Left lung (tissue), 10 donors: ENCODE measurements around the gene JPH3. TPM values are rescaled to one million over a fixed set of nuclear protein-coding genes. Genes with fewer than 3 reads are reported as not detected.

ENCODE experiments used
- ATAC-seq: fragments of 200-7000 bp; cut with Tn5 transposase; one replicate; pipeline ENCODE4 v1.9.1; 2020; ENCODE audit warnings: moderate library complexity
- DNase-seq, 4 donors: peaks; one replicate each; pipeline ENCODE4 v3.0.0-alpha.2; 2013 to 2020
- H3K27ac ChIP-seq, 2 donors: fragments of 200-600 bp; sonication (generic) in 1 of 2; one replicate each; pipeline versions ENCODE4 v1.5.0 to v1.8.0; 2020 to 2021
- H3K27me3 ChIP-seq, 2 donors: fragments of 200-600 bp; sonication (generic) in 1 of 2; one replicate each; pipeline versions ENCODE4 v1.5.0 to v1.8.0; 2020 to 2021
- H3K36me3 ChIP-seq, 2 donors: fragments of 200-600 bp; sonication (generic) in 1 of 2; one replicate each; pipeline versions ENCODE4 v1.5.0 to v1.8.0; 2020 to 2021
- H3K4me1 ChIP-seq, 2 donors: fragments of 200-600 bp; one replicate each; pipeline ENCODE4 v1.8.0; 2021
- H3K4me3 ChIP-seq, 2 donors: fragments of 200-600 bp; sonication (generic) in 1 of 2; one replicate each; pipeline versions ENCODE4 v1.5.0 to v1.8.0; 2020 to 2021; ENCODE audit warnings: mild to moderate bottlenecking in 1 of 2
- H3K9me3 ChIP-seq, 2 donors: fragments of 200-600 bp; sonication (generic) in 1 of 2; one replicate each; pipeline versions ENCODE4 v1.5.0 to v1.8.0; 2020 to 2021
- CTCF ChIP-seq, 2 donors: fragments of 200-600 bp; sonication (generic) in 1 of 2; IDR thresholded peaks; one replicate each; pipeline versions ENCODE4 v1.5.0 to v1.8.0; 2021; ENCODE audit warnings: antibody characterized with exemption in 2 of 2
- intact Hi-C, 2 donors: fragments of 100-400 bp; cut with DNase I; formaldehyde crosslinking; loops; one replicate each; pipeline versions ENCODE4 v1.11.2 to v1.14.2; 2022
- polyA plus RNA-seq, 6 donors: library from polyadenylated mRNA; unstranded; fragments of 120-200 nt; gene quantifications; one replicate each; pipeline ENCODE4 v1.2.1, GENCODE V29; 2013; ENCODE audit not compliant: insufficient read length in 6 of 6
- total RNA-seq, 2 donors: library from RNA; stranded (reverse); fragmentation: NEBNext Ultra II Directional; extraction: Animal tissue kit (Norgen Biotek cat#: 25700); gene quantifications; one replicate each; pipeline ENCODE4 v1.2.1, GENCODE V29; 2021
- donor health status: DM: no; HTN: yes; CAD: no.
- donor health status: DM: no; HTN: no; CAD: no.

Gene JPH3
- total and polyA plus RNA-seq, 8 donors: 0.06 to 2.5 (median 1.2) TPM; not detected in 1

- ATAC-seq (no peak), DNase-seq (peak in 1 of 4 donors; percentile 76)
- no peak overlapping the region for H3K27ac ChIP-seq
- intact Hi-C loops: no loop called here
- peaks cover 0 to 92% of the 10 kb centered on the region in 2 donors for H3K27me3 ChIP-seq
- no peaks in the 10 kb centered on the region for H3K9me3 ChIP-seq
- no peaks in the 10 kb centered on the region for H3K36me3 ChIP-seq
- peaks cover 0 to 10% of the 10 kb centered on the region in 2 donors for H3K4me1 ChIP-seq
- H3K4me3 ChIP-seq: no peak overlapping the region
- no peak for TF ChIP-seq CTCF (IDR thresholded peaks at IDR 0.05)
These were observed 16.7 kb upstream of the JPH3 start for GRCh38 chr16:87585442-87586200.

- TF ChIP-seq CTCF (IDR thresholded peaks at IDR 0.05): no peak
- Histone ChIP-seq H3K4me1 (peaks cover 0 to 10% of the 10 kb centered on the region in 2 donors), H3K36me3 (no peaks in the 10 kb centered on the region), H3K27ac (no peak overlapping the region), H3K27me3 (peaks cover 0 to 95% of the 10 kb centered on the region in 2 donors), H3K9me3 (no peaks in the 10 kb centered on the region), H3K4me3 (no peak overlapping the region)
- intact Hi-C loops: no loop called here
- DNase-seq: peak in 1 of 4 donors; percentile 18
- no peak for ATAC-seq
These were observed 16.0 kb upstream of the JPH3 start for GRCh38 chr16:87586201-87586782.

- Histone ChIP-seq H3K4me1 (peaks cover 0 to 3% of the 10 kb centered on the region in 2 donors), H3K4me3 (no peak overlapping the region), H3K27ac (no peak overlapping the region), H3K9me3 (no peaks in the 10 kb centered on the region), H3K27me3 (peaks cover 0 to 92% of the 10 kb centered on the region in 2 donors), H3K36me3 (no peaks in the 10 kb centered on the region)
- TF ChIP-seq CTCF (IDR thresholded peaks at IDR 0.05): no peak
- DNase-seq: peak in 1 of 4 donors; percentile 61
- ATAC-seq: no peak
- intact Hi-C loops: no loop called here
These were observed 14.7 kb upstream of the JPH3 start for GRCh38 chr16:87587636-87588035.

- Histone ChIP-seq H3K4me3 (no peak overlapping the region), H3K4me1 (no peaks in the 10 kb centered on the region), H3K27me3 (peaks cover 0 to 76% of the 10 kb centered on the region in 2 donors), H3K36me3 (no peaks in the 10 kb centered on the region), H3K27ac (no peak overlapping the region), H3K9me3 (no peaks in the 10 kb centered on the region)
- intact Hi-C loops: no loop called here
- no peak for TF ChIP-seq CTCF (IDR thresholded peaks at IDR 0.05)
- ATAC-seq: no peak
- peak in 1 of 4 donors; percentile 28 for DNase-seq
These were observed 10.1 kb upstream of the JPH3 start for GRCh38 chr16:87592018-87592712.

- peak in 1 of 4 donors; percentile 64 for DNase-seq
- intact Hi-C loops: no loop called here
- TF ChIP-seq CTCF (IDR thresholded peaks at IDR 0.05): no peak
- ATAC-seq: no peak
- Histone ChIP-seq H3K4me1 (no peaks in the 10 kb centered on the region), H3K9me3 (no peaks in the 10 kb centered on the region), H3K27me3 (peaks cover 0 to 70% of the 10 kb centered on the region in 2 donors), H3K4me3 (no peak overlapping the region), H3K27ac (no peak overlapping the region), H3K36me3 (no peaks in the 10 kb centered on the region)
These were observed 8.5 kb upstream of the JPH3 start for GRCh38 chr16:87593710-87594258.
